ENCODE measurements around the gene KIF9.
"Not testable (repeated sequence)": the region's sequence is repeated elsewhere in the genome, so short reads cannot be mapped to it uniquely, and the experiment has no call there.

The KIF9 gene

DNA sequence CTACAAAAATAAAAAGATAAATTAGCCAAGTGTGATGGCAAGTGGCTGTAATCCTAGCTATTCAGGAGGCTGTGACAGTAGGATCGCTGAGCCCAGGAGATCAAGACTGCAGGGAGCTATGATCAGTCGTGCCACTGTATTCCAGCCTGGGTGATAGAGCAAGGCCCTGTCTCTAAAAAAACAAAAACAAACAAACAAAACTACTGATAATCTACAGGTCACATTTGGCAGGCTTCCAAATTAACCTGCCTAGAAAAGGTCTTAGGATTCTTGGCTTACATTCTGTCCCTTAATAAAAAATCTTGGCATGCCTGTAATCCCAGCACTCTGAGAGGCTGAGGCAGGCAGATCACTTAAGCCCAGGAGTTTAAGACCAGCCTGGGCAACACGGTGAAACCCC, 85.3 kb downstream of the KIF9 start:
- H3K9me3 ChIP-seq (ENCODE audit: low read depth, low read length): no peaks in the 10 kb centered on the region
- H3K36me3 ChIP-seq (ENCODE audit: insufficient read depth, low read length): no peaks in the 10 kb centered on the region
- no peak overlapping the region for H3K9ac ChIP-seq (ENCODE audit: insufficient read length)
- no peak overlapping the region for H3K27ac ChIP-seq
- TF ChIP-seq FOXP2 (optimal IDR thresholded peaks at IDR 0.05; ENCODE audit: control extremely low read depth, extremely low read length, insufficient read depth) (no peak), EZH2 (IDR thresholded peaks at IDR 0.05) (no peak), POLR2AphosphoS5 (IDR thresholded peaks at IDR 0.05; ENCODE audit: borderline replicate concordance, low read depth, low read length) (no peak)
- no peak overlapping the region for H3K4me3 ChIP-seq
- no peak for DNase-seq (ENCODE audit: low read depth, low spot score)

- H3K4me3 ChIP-seq: no peak overlapping the region
- no peaks in the 10 kb centered on the region for H3K36me3 ChIP-seq (ENCODE audit: insufficient read depth, low read length)
- H3K9ac ChIP-seq (ENCODE audit: insufficient read length): no peak overlapping the region
- no peak overlapping the region for H3K27ac ChIP-seq
- no peak for DNase-seq (ENCODE audit: low read depth, low spot score)
- no peak for TF ChIP-seq FOXP2 (optimal IDR thresholded peaks at IDR 0.05; ENCODE audit: control extremely low read depth, extremely low read length, insufficient read depth)
- no peak for TF ChIP-seq POLR2AphosphoS5 (IDR thresholded peaks at IDR 0.05; ENCODE audit: borderline replicate concordance, low read depth, low read length)
- TF ChIP-seq EZH2 (IDR thresholded peaks at IDR 0.05): no peak
- H3K9me3 ChIP-seq (ENCODE audit: low read depth, low read length): no peaks in the 10 kb centered on the region
Observed at GRCh38 chr3:47194994-47195393, 87.6 kb downstream of the KIF9 start.

GRCh38 chr3:47193871-47194859, 88.4 kb downstream of the KIF9 start:
- Histone ChIP-seq H3K27ac (no peak overlapping the region), H3K4me3 (no peak overlapping the region), H3K36me3 (ENCODE audit: insufficient read depth, low read length) (no peaks in the 10 kb centered on the region), H3K9me3 (ENCODE audit: low read depth, low read length) (no peaks in the 10 kb centered on the region), H3K9ac (ENCODE audit: insufficient read length) (no peak overlapping the region)
- no peak for DNase-seq (ENCODE audit: low read depth, low spot score)
- TF ChIP-seq FOXP2 (optimal IDR thresholded peaks at IDR 0.05; ENCODE audit: control extremely low read depth, extremely low read length, insufficient read depth) (no peak), EZH2 (IDR thresholded peaks at IDR 0.05) (no peak), POLR2AphosphoS5 (IDR thresholded peaks at IDR 0.05; ENCODE audit: borderline replicate concordance, low read depth, low read length) (no peak)

DNA sequence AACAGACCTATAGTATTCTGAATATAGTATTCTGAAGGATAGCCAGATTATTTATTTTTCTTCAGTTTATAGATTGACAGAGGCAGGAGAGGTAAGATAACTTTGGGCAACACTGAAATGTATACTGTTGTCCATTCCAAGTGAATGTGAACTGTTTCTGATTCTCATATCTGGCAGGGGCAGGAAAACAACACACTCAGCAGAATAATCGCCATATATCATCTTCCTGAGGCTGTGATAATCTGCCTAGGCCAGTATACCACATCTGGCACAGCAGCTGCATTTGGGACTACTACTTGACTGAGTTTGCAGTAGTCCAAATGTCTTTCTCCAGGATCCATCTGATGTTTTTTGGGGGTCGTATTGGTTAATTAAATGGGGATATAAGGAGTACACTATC, 96.3 kb downstream of the KIF9 start:
- no peak overlapping the region for H3K27ac ChIP-seq
- no peak for DNase-seq (ENCODE audit: low read depth, low spot score)
- no peak for TF ChIP-seq POLR2AphosphoS5 (IDR thresholded peaks at IDR 0.05; ENCODE audit: borderline replicate concordance, low read depth, low read length)
- TF ChIP-seq FOXP2 (optimal IDR thresholded peaks at IDR 0.05; ENCODE audit: control extremely low read depth, extremely low read length, insufficient read depth): no peak
- no peak for TF ChIP-seq EZH2 (IDR thresholded peaks at IDR 0.05)
- no peaks in the 10 kb centered on the region for H3K36me3 ChIP-seq (ENCODE audit: insufficient read depth, low read length)
- H3K9ac ChIP-seq (ENCODE audit: insufficient read length): no peak overlapping the region
- no peak overlapping the region for H3K4me3 ChIP-seq
- H3K9me3 ChIP-seq (ENCODE audit: low read depth, low read length): no peaks in the 10 kb centered on the region

GRCh38 chr3:47181685-47182084, 100.9 kb downstream of the KIF9 start:
- not testable (repeated sequence) for H3K27ac ChIP-seq; H3K36me3 ChIP-seq (ENCODE audit: insufficient read depth, low read length); DNase-seq (ENCODE audit: low read depth, low spot score); H3K9ac ChIP-seq (ENCODE audit: insufficient read length); H3K9me3 ChIP-seq (ENCODE audit: low read depth, low read length); H3K4me3 ChIP-seq

GRCh38 chr3:47180011-47180410, 102.6 kb downstream of the KIF9 start:
- H3K4me3 ChIP-seq; H3K9me3 ChIP-seq (ENCODE audit: low read depth, low read length); DNase-seq (ENCODE audit: low read depth, low spot score); H3K9ac ChIP-seq (ENCODE audit: insufficient read length); H3K27ac ChIP-seq; H3K36me3 ChIP-seq (ENCODE audit: insufficient read depth, low read length): not testable (repeated sequence)

Measured in SK-N-MC (cell line).